HepG2 (cell line): ENCODE data around the gene PRMT7. TPM values are rescaled to one million over a fixed set of nuclear protein-coding genes. Genes with fewer than 3 reads are reported as not detected.

ENCODE experiments used
- CREB1 ChIP-seq, 2 experiments: fragments of 450-650 bp in 1 of 2; IDR thresholded peaks; 2 replicates each; pipeline ENCODE4 v1.6.1; 2016 to 2017; ENCODE audit warnings: control low read depth in 1 of 2, mild to moderate bottlenecking in 1 of 2, missing compliant biosample characterization in 1 of 2, missing genetic modification characterization in 1 of 2
- EP300 ChIP-seq, 3 experiments: sonication (generic) in 1 of 3; formaldehyde crosslinking in 1 of 3; IDR thresholded peaks; 2 replicates each; pipeline versions ENCODE4 v1.5.1 to v1.6.1; 2011 to 2020; ENCODE audit warnings: low read depth in 2 of 3, low read length in 2 of 3, borderline replicate concordance in 1 of 3, improper control_type of control experiment in 1 of 3, mild to moderate bottlenecking in 1 of 3, missing genetic modification reagents in 1 of 3, moderate library complexity in 1 of 3
- KIAA2018 ChIP-seq: sonication (generic); formaldehyde crosslinking; IDR thresholded peaks from 2 replicates; pipeline ENCODE4 v1.5.0; 2020; ENCODE audit warnings: mild to moderate bottlenecking, missing genetic modification reagents, borderline replicate concordance
- RERE ChIP-seq: IDR thresholded peaks from 2 replicates; pipeline ENCODE4 v1.6.1; 2016; ENCODE audit warnings: low read depth, missing genetic modification reagents, missing compliant biosample characterization
- SRSF9 ChIP-seq: fragments of 200-400 bp; formaldehyde crosslinking; IDR thresholded peaks from 2 replicates; pipeline ENCODE4 v1.6.1; 2018; ENCODE audit warnings: borderline replicate concordance, mild to moderate bottlenecking, low read depth, low read length; ENCODE audit not compliant: insufficient read depth, poor library complexity, severe bottlenecking
- ZNF136 ChIP-seq: sonication (generic); formaldehyde crosslinking; IDR thresholded peaks from 2 replicates; pipeline ENCODE4 v1.8.1; 2022; ENCODE audit warnings: low read depth, mild to moderate bottlenecking, moderate library complexity, missing genetic modification reagents
- ZNF34 ChIP-seq: sonication (generic); formaldehyde crosslinking; IDR thresholded peaks from 2 replicates; pipeline ENCODE4 v1.4.0; 2020; ENCODE audit warnings: mild to moderate bottlenecking, missing genetic modification reagents, borderline replicate concordance
- ZNF350 ChIP-seq: sonication (generic); formaldehyde crosslinking; IDR thresholded peaks from 2 replicates; pipeline ENCODE4 v1.4.0; 2020; ENCODE audit warnings: mild to moderate bottlenecking, low read depth, missing genetic modification reagents, borderline replicate concordance
- ZNF850 ChIP-seq: sonication (generic); formaldehyde crosslinking; conservative IDR thresholded peaks from 2 replicates; pipeline ENCODE4 v1.9.0; 2021; ENCODE audit warnings: mild to moderate bottlenecking, missing genetic modification reagents
- polyA plus RNA-seq, 8 experiments: library from polyadenylated mRNA; depleted of rRNA in 3 of 8; stranded (reverse) in 7 of 8; unstranded in 1 of 8; fragments of >200 nt; fragmentation: Illumina TruSeq in 4 of 8; extraction: Trizol in 4 of 8; gene quantifications; 2 replicates each; pipeline versions ENCODE4 v1.2.1 to v1.2.3, GENCODE V29; 2011 to 2016; ENCODE audit warnings: low read depth in 4 of 8, missing spikeins in 1 of 8, mixed read lengths in 1 of 8; ENCODE audit not compliant: insufficient read depth in 1 of 8
- total RNA-seq, 5 experiments: library from RNA; depleted of rRNA; stranded (reverse); fragments of >200 nt; fragmentation: Illumina TruSeq; extraction: Trizol; gene quantifications; 2 replicates each; pipeline ENCODE4 v1.2.3, GENCODE V29; 2016; ENCODE audit warnings: low read depth in 1 of 5
- TF ChIP-seq, protein P1 (sequence below): sonication (generic); formaldehyde crosslinking; IDR thresholded peaks from 2 replicates; pipeline ENCODE4 v1.8.1; 2023; ENCODE audit warnings: mild to moderate bottlenecking, missing genetic modification reagents

PRMT7 gene
- total and polyA plus RNA-seq, 2 of the 13 experiments (the other 11 are each of a cell fraction or from before 2014, with no cell fraction given) = 47.5 to 55.0 TPM

DNA sequence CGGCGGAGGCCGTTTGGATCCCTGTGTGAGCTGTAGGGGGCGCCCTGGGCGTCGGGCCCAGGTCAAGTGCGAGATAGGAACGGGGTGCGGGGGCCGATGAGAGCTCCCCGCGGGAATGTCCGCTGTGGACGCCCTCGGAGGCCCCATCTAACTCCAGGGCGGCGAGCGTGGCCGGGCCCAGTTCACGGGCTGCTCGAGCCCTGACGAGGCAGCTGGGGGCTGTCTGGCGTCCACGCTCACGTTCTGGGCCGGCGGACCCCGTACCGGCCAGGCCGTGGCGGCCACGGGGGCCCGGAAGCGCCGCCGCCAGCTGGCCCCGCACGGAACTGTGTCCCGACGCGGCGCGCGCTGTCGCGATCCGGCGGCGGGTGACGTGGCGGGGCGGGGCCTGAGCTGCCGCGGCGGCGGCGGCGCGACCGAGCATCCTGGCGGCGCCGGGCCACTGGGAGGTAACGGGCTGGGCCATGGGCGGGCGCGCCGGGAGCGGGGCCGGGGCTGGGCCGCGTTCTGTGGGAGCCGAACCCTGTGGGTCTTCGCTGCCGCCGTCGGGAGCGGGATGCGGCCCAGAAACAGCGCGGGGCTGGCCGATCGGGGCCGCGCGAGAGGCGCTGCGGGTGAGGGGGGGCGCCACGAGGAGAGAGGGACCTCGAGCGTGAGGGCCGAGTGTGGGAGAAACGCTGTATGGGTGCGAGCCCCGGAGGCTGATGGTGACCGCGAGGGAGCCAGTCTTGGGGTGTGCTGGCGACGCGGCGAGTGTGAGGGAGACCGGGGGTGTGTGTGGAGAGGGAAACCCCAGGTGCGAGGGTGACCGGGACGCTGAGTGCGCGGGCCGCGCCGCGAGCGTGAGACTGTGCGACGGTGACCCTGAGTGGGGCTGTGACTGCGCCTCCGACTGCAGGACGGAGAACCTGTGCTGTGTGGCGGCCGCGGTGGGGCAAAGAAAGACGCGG lies 46.4 kb upstream of the PRMT7 start, which contains the start of gene SLC7A6 (continued):
- TF ChIP-seq CREB1 (IDR thresholded peaks at IDR 0.05) = peak; percentile 63; the same call in 1 of the 2 replicates
- TF ChIP-seq CREB1 (CRISPR knock-in tag; IDR thresholded peaks at IDR 0.05) = no peak
- no peak; the same call in 1 of the 2 replicates for TF ChIP-seq ZNF136 (CRISPR knock-in tag)
- TF ChIP-seq, protein P1, sequence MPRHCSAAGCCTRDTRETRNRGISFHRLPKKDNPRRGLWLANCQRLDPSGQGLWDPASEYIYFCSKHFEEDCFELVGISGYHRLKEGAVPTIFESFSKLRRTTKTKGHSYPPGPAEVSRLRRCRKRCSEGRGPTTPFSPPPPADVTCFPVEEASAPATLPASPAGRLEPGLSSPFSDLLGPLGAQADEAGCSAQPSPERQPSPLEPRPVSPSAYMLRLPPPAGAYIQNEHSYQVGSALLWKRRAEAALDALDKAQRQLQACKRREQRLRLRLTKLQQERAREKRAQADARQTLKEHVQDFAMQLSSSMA = no peak
- 0 out of 4 replicates have a peak, but pooled peaks of 1 of the 2 experiments have one; percentile 39 for TF ChIP-seq EP300 (IDR thresholded peaks at IDR 0.05; ENCODE audit: low read depth in 2 of 2, low read length in 2 of 2)
- TF ChIP-seq EP300 (CRISPR knock-in tag; IDR thresholded peaks at IDR 0.05; ENCODE audit: borderline replicate concordance) = no peak
- TF ChIP-seq SRSF9 = no peak
- 0 out of 2 replicates have a peak, but pooled peaks have one; percentile 33 for TF ChIP-seq ZNF34 (CRISPR knock-in tag)
- TF ChIP-seq RERE (CRISPR knock-in tag) = no peak
- TF ChIP-seq ZNF850 = no peak
- no peak; the same call in 1 of the 2 replicates for TF ChIP-seq ZNF350
- TF ChIP-seq KIAA2018 (CRISPR knock-in tag) = no peak
